ENCODE results near the gene CRMP1. TPM values are rescaled to one million over a fixed set of nuclear protein-coding genes. Genes with fewer than 3 reads are reported as not detected.
"Not testable (repeated sequence)": the region's sequence is repeated elsewhere in the genome, so short reads cannot be mapped to it uniquely, and the experiment has no call there.

CRMP1 gene
- total and polyA plus RNA-seq, 9 donors = 6.9 to 34.9 (median 24.0) TPM

DNA sequence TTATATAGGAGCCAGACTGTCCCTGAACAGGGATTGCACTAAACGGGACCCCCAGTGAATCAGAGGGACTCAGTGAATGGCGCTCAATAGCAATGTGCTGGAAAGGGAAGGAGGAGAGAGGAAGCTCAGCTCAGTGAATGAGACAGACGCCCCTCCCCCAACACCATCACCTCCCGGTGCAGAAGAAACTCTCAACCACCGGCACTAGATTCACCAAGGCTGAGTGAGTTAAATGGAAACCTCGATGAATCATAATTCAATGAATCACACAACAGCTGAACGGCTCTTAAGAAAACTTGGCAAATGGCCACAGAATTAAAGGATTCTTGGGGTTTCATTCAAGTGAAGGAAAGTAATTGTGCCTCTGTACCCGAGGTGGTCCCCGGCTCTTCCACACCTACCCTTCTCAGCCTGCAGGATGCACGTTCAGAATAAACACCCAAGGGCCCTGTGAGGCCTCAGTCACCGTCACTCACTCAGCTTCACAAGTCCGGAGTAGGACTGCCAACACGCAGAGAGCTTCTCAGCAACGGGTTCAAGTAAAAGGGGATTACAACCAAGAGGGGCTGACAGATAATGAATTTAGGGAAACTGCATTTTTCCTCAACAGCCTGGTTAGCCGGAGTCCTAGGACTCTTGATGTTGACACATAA, 29.3 kb downstream of the CRMP1 start:
- no peaks in the 10 kb centered on the region for H3K36me3 ChIP-seq (ENCODE audit: control insufficient read depth, insufficient read depth, low read length)
- H3K4me1 ChIP-seq (ENCODE audit: control insufficient read depth, insufficient read depth, low read length) = no peaks in the 10 kb centered on the region
- WGBS (ENCODE audit: insufficient coverage) = 39% methylated on average over 6 of the region's 15 CpGs
- H3K27me3 ChIP-seq (ENCODE audit: control insufficient read depth, insufficient read depth, low read length) = no peaks in the 10 kb centered on the region
- DNase-seq = no peak
- H3K9me3 ChIP-seq (replicated peaks; ENCODE audit: control insufficient read depth, low read depth, low read length) = no peaks in the 10 kb centered on the region
- no peak overlapping the region for H3K27ac ChIP-seq (ENCODE audit: low read length)
- no peak overlapping the region for H3K4me3 ChIP-seq (ENCODE audit: low read length)

DNA sequence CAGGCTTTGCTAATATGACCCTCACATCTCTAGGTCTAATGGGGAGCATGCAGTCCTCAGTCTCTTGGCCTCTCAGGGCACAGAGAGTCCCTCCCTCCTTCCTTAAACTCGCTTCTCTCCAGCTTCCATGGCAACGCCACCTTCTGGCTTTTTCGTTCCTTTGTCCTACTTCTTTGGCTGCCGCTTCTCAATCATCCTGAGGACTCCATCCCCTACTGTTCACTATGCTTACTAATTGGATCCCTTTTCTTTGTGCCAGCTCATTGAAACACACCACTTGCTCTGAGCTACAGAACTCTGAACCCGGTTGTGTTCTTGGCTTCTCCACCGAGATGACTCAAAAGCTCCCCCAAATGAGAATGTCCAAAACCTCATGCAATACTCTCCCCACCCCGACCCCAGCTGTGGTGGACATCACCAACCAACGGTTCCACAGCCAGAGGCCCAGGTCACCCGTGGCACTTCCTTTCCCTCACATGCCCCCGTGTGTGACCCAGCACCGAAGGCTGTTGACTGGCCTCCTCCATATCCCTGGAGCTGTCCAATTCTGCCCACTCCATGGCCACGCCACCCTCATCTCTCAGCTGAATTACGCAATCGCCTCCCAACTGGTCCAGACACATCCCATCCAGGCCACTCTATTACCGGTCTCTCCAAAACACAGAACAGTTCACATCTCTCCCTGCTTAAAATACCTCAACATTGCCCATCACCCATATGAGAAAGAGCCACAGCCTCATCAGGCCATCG, 34.7 kb downstream of the CRMP1 start:
- DNase-seq = no peak
- Histone ChIP-seq H3K4me3 (ENCODE audit: low read length) (no peak overlapping the region), H3K9me3 (replicated peaks; ENCODE audit: control insufficient read depth, low read depth, low read length) (no peaks in the 10 kb centered on the region), H3K27me3 (ENCODE audit: control insufficient read depth, insufficient read depth, low read length) (no peaks in the 10 kb centered on the region), H3K4me1 (ENCODE audit: control insufficient read depth, insufficient read depth, low read length) (no peaks in the 10 kb centered on the region), H3K27ac (ENCODE audit: low read length) (no peak overlapping the region), H3K36me3 (ENCODE audit: control insufficient read depth, insufficient read depth, low read length) (no peaks in the 10 kb centered on the region)
- WGBS (ENCODE audit: insufficient coverage) = 81% methylated on average over 16 of the region's 16 CpGs

DNA sequence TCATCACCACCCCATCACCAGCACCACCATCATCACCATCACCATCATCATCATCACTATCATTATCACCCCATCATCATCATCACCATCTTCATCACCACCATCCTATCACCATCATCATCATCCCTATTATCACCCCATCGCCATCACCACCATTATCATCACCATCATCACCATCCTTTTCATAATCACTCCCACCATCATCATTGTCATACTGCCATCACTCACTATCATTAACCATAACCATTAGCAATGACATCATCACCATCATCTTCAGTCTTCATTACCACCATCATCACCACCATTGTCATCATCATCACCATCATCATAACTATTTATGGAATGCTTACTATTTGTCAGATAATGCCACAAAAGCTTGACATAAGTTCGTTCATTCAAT, 35.7 kb downstream of the CRMP1 start:
- H3K27ac ChIP-seq (ENCODE audit: low read length) = no peak overlapping the region
- 94% methylated on average over 1 of the region's 2 CpGs for WGBS (ENCODE audit: insufficient coverage)
- no peaks in the 10 kb centered on the region for H3K4me1 ChIP-seq (ENCODE audit: control insufficient read depth, insufficient read depth, low read length)
- no peak for DNase-seq
- H3K9me3 ChIP-seq (replicated peaks; ENCODE audit: control insufficient read depth, low read depth, low read length) = no peaks in the 10 kb centered on the region
- H3K4me3 ChIP-seq (ENCODE audit: low read length) = no peak overlapping the region
- H3K36me3 ChIP-seq (ENCODE audit: control insufficient read depth, insufficient read depth, low read length) = no peaks in the 10 kb centered on the region
- no peaks in the 10 kb centered on the region for H3K27me3 ChIP-seq (ENCODE audit: control insufficient read depth, insufficient read depth, low read length)

DNA sequence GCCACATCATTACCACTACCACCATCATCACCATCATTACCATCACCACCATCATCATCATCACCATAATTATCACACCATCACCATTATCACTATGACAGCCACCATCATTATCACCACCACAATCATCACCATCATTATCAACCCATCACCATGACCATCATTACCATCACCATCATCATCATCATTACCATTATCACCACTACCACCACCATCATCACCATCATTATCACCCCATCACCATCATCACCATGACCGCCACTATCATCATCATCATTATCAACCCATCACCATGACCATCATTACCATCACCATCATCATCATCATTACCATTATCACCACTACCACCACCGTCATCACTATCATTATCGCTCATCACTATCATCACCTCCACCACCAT, 36.5 kb downstream of the CRMP1 start:
- WGBS (ENCODE audit: insufficient coverage) = 93% methylated on average over 3 of the region's 3 CpGs
- H3K27me3 ChIP-seq (ENCODE audit: control insufficient read depth, insufficient read depth, low read length); H3K4me1 ChIP-seq (ENCODE audit: control insufficient read depth, insufficient read depth, low read length); H3K4me3 ChIP-seq (ENCODE audit: low read length); H3K27ac ChIP-seq (ENCODE audit: low read length); DNase-seq; H3K36me3 ChIP-seq (ENCODE audit: control insufficient read depth, insufficient read depth, low read length); H3K9me3 ChIP-seq (replicated peaks; ENCODE audit: control insufficient read depth, low read depth, low read length): not testable (repeated sequence)

DNA sequence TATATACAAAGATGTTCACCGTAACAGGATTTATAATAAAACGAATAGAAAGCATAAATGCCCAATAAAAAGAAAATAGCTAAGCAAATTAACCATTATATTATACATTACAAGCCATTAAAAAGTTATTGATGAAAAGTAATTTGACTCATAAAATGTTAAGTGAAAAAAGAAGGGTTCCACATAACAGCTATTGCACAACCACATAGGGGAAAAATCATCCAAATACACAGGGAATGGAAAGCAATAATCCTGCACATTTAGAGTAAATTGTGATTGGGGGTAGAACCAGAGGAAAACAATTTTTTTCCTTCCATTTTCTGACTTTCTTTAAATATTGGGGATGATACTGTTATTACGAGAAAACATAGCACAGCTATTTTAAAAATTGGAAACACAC, 38.0 kb downstream of the CRMP1 start:
- H3K4me1 ChIP-seq (ENCODE audit: control insufficient read depth, insufficient read depth, low read length) = no peaks in the 10 kb centered on the region
- H3K36me3 ChIP-seq (ENCODE audit: control insufficient read depth, insufficient read depth, low read length) = peaks cover 2% of the 10 kb centered on the region
- no peak for DNase-seq
- no peaks in the 10 kb centered on the region for H3K27me3 ChIP-seq (ENCODE audit: control insufficient read depth, insufficient read depth, low read length)
- no CpG with 5 or more reads among the region's 3 CpGs for WGBS (ENCODE audit: insufficient coverage)
- no peak overlapping the region for H3K27ac ChIP-seq (ENCODE audit: low read length)
- H3K4me3 ChIP-seq (ENCODE audit: low read length) = no peak overlapping the region
- H3K9me3 ChIP-seq (replicated peaks; ENCODE audit: control insufficient read depth, low read depth, low read length) = no peaks in the 10 kb centered on the region

GRCh38 chr4:5852523-5853202, 40.2 kb downstream of the CRMP1 start:
- Histone ChIP-seq H3K27me3 (ENCODE audit: control insufficient read depth, insufficient read depth, low read length) (no peaks in the 10 kb centered on the region), H3K27ac (ENCODE audit: low read length) (no peak overlapping the region), H3K4me1 (ENCODE audit: control insufficient read depth, insufficient read depth, low read length) (no peaks in the 10 kb centered on the region), H3K36me3 (ENCODE audit: control insufficient read depth, insufficient read depth, low read length) (peaks cover 2% of the 10 kb centered on the region), H3K4me3 (ENCODE audit: low read length) (no peak overlapping the region), H3K9me3 (replicated peaks; ENCODE audit: control insufficient read depth, low read depth, low read length) (no peaks in the 10 kb centered on the region)
- DNase-seq = no peak
- 68% methylated on average over 9 of the region's 9 CpGs for WGBS (ENCODE audit: insufficient coverage)

DNA sequence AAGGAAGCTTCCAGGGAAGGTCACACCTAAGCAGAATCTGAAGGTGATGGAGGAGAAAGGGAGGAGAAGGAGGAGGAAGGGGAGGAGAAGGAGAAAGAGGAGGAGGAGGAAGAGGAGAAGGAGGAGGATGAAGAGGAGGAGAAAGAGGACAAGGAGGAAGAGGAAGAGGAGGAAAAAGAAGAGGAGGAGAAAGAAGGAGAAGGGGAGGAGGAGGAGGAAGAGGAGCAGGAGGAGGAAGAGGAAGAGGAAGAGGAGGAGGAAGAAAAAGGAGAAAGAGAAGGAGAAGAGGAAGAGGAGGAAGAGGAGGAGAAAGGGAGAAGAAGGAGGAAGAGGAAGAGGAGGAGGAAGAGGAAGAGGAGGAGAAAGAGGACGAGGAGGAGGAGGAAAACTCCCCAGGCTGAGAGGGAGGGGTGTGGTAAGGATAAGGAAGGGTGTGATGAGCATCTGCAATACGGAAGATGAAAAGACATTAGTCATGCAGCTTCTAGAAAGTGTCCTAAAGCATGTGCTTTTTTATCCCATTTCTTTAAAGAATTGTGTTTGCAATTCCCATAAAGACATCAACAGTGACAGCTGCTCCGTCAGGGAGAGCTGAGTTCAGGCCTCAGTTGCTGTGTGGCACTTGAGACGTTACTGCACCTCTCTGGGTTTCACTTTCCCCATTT, 41.1 kb downstream of the CRMP1 start:
- no peaks in the 10 kb centered on the region for H3K27me3 ChIP-seq (ENCODE audit: control insufficient read depth, insufficient read depth, low read length)
- no peaks in the 10 kb centered on the region for H3K9me3 ChIP-seq (replicated peaks; ENCODE audit: control insufficient read depth, low read depth, low read length)
- no peak for DNase-seq
- H3K4me3 ChIP-seq (ENCODE audit: low read length) = no peak overlapping the region
- no peak overlapping the region for H3K27ac ChIP-seq (ENCODE audit: low read length)
- H3K4me1 ChIP-seq (ENCODE audit: control insufficient read depth, insufficient read depth, low read length) = no peaks in the 10 kb centered on the region
- peaks cover 2% of the 10 kb centered on the region for H3K36me3 ChIP-seq (ENCODE audit: control insufficient read depth, insufficient read depth, low read length)
- 77% methylated on average over 4 of the region's 4 CpGs for WGBS (ENCODE audit: insufficient coverage)

GRCh38 chr4:5845035-5845905, 47.6 kb downstream of the CRMP1 start:
- peaks cover 3% of the 10 kb centered on the region for H3K36me3 ChIP-seq (ENCODE audit: control insufficient read depth, insufficient read depth, low read length)
- H3K9me3 ChIP-seq (replicated peaks; ENCODE audit: control insufficient read depth, low read depth, low read length) = no peaks in the 10 kb centered on the region
- H3K4me1 ChIP-seq (ENCODE audit: control insufficient read depth, insufficient read depth, low read length) = peaks cover 12% of the 10 kb centered on the region
- 44% methylated on average over 11 of the region's 13 CpGs for WGBS (ENCODE audit: insufficient coverage)
- no peak overlapping the region for H3K4me3 ChIP-seq (ENCODE audit: low read length)
- DNase-seq = no peak
- H3K27ac ChIP-seq (ENCODE audit: low read length) = no peak overlapping the region
- no peaks in the 10 kb centered on the region for H3K27me3 ChIP-seq (ENCODE audit: control insufficient read depth, insufficient read depth, low read length)

- peak; percentile 35 for DNase-seq
- Histone ChIP-seq H3K27me3 (ENCODE audit: control insufficient read depth, insufficient read depth, low read length) (no peaks in the 10 kb centered on the region), H3K9me3 (replicated peaks; ENCODE audit: control insufficient read depth, low read depth, low read length) (no peaks in the 10 kb centered on the region), H3K4me1 (ENCODE audit: control insufficient read depth, insufficient read depth, low read length) (peaks cover 22% of the 10 kb centered on the region), H3K4me3 (ENCODE audit: low read length) (no peak overlapping the region), H3K27ac (ENCODE audit: low read length) (peak overlapping the region; percentile 42), H3K36me3 (ENCODE audit: control insufficient read depth, insufficient read depth, low read length) (peaks cover 3% of the 10 kb centered on the region)
- WGBS (ENCODE audit: insufficient coverage) = 81% methylated on average over 10 of the region's 18 CpGs
These were observed 49.0 kb downstream of the CRMP1 start for GRCh38 chr4:5843573-5844530.
